Adipocyte (in vitro differentiated cells): ENCODE data around the gene ITSN1.

Source experiments
- DNase-seq: peaks from one replicate; pipeline ENCODE4 v3.0.0-alpha.2; 2015; ENCODE audit warnings: low read depth
- H3K27me3 ChIP-seq: replicated peaks from 2 replicates; pipeline ENCODE4 v1.7.0; 2013; ENCODE audit warnings: mild to moderate bottlenecking, low read length, moderate library complexity; ENCODE audit not compliant: control insufficient read depth, insufficient read depth
- H3K36me3 ChIP-seq: 2 replicates; pipeline ENCODE4 v1.7.0; 2013; ENCODE audit warnings: low read length, mild to moderate bottlenecking, moderate library complexity; ENCODE audit not compliant: control insufficient read depth, insufficient read depth, severe bottlenecking
- H3K4me1 ChIP-seq: 2 replicates; pipeline ENCODE4 v1.7.0; 2013; ENCODE audit warnings: mild to moderate bottlenecking, low read length, moderate library complexity; ENCODE audit not compliant: control insufficient read depth, insufficient read depth
- H3K4me3 ChIP-seq: 2 replicates; pipeline ENCODE4 v1.7.0; 2013; ENCODE audit warnings: mild to moderate bottlenecking, low read length, moderate library complexity
- H3K9ac ChIP-seq: 2 replicates; pipeline ENCODE4 v1.7.0; 2013; ENCODE audit warnings: mild to moderate bottlenecking, low read length, moderate library complexity
- H3K9me3 ChIP-seq: 2 replicates; pipeline ENCODE4 v1.7.0; 2013; ENCODE audit warnings: mild to moderate bottlenecking, low read length, moderate library complexity; ENCODE audit not compliant: control insufficient read depth

ITSN1 gene

DNA sequence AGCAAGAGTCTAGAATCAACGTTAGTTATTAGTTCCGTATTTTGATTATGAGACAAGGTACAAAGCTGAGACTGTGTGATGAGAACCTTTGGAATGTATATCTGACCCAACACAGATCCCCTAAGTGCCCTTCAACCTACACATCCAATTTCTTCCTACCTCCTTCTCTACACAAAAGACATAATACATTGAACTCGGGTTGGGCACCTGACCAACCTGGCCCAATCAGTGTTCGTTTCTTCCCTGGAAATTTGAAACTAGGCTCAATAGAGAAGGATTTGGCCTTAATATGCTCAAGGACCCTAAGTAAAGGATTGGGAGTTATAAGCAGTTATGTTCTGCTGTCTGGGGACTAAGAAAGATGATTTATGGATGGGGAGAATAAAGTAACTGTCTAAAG, 12.1 kb downstream of the ITSN1 start:
- no peaks in the 10 kb centered on the region for H3K27me3 ChIP-seq
- DNase-seq: no peak
- H3K4me1 ChIP-seq: peaks cover 14% of the 10 kb centered on the region
- H3K4me3 ChIP-seq: no peak overlapping the region
- H3K9ac ChIP-seq: no peak overlapping the region
- H3K9me3 ChIP-seq: no peaks in the 10 kb centered on the region
- peaks cover 8% of the 10 kb centered on the region for H3K36me3 ChIP-seq

DNA sequence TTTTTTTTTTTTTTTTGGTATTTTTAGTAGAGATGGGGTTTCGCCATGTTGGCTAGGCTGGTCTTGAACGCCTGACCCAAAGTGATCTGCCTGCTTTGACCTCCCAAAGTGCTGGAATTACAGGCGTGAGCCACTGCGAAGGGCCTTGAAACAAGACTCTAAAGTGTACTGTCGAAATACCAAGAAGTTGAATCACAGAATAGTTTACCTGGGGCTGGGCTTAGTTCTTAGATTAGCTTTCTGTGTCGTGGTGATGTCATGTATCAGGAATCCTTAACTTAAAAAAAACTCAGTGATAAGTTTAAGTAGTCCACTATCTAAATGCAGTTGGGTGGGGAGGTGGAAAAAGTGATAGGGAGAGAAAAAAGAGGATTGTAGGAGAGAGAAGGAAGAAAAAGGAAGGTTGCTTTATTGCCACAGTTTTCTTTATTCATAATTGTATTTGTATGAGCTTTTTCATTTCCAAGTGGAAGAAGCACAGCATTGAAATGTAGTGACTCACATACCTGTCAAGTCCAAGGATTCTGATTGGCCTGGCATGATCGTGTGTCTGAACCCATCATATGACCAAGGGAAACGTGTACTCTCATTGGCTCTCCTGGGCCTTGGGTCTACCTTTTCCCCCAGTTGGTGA, 13.4 kb downstream of the ITSN1 start:
- Histone ChIP-seq H3K36me3 (peaks cover 8% of the 10 kb centered on the region), H3K27me3 (no peaks in the 10 kb centered on the region), H3K4me3 (no peak overlapping the region), H3K4me1 (peaks cover 25% of the 10 kb centered on the region), H3K9me3 (no peaks in the 10 kb centered on the region), H3K9ac (no peak overlapping the region)
- DNase-seq: peak; percentile 67

DNA sequence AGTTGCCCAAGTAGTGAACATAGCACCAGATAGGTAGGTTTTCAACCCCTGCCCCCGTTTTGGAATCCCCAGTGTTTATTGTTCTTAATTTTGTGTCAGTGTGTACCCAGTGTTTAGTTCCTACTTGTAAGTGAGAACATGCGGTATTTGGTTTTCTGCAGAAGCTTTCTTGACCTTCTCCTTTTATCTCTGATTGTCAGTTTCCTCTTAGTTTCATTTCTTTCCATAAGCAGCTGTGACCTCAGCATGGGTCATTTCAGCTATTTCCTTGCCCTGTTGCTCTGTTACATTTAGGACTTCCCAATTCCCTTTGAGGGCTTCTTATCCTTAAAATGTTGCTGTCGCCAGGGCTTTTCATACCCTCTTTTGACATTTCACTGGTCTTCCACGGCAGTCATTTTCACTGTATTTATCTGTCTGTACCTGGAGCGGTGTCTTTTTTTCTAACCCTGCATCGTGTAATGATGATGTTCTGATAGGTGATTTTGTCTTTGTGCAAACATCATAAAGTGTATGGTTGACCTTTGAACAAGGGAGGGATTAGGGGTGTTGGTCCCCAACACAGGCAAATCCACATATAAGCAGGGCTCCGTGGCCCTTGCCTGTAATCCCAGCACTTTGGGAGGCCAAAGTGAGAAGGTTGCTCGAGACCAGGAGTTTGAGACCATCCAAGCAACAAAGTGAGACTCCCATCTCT, 15.0 kb downstream of the ITSN1 start:
- Histone ChIP-seq H3K9ac (no peak overlapping the region), H3K4me1 (peaks cover 29% of the 10 kb centered on the region), H3K36me3 (peaks cover 8% of the 10 kb centered on the region), H3K9me3 (no peaks in the 10 kb centered on the region), H3K27me3 (no peaks in the 10 kb centered on the region), H3K4me3 (no peak overlapping the region)
- DNase-seq: peak; percentile 33

DNA sequence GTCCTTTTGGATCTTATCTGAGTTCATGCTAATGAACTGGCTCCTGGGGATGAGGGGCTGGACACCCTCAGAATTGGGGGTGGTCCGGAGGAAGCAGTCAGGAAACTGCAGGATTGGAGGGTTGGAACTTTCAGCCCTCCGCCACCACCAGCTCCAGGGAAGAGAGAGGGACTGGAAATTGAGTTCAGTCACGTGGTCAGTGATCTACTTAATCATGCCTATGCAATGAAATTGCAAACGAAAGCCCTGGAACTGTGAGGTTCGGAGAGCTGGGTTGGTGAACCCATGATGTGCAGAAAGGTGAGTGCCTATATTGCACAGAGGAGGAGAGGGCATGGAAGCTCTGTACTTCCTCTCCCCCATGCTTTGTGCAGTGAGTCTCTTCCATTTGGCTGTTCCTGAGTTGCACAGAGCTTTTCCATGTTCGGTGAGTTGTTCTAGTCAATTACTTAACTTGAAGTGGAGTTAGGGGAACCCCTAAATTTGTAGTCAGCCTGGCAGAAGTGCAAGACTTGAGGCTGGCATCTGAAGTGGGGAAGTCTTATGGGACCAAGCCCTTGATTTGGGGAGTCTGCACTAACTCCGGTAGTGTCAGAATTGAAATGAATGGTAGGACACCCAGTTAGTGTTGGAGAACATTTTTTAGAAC, 16.7 kb downstream of the ITSN1 start:
- Histone ChIP-seq H3K27me3 (no peaks in the 10 kb centered on the region), H3K4me1 (peaks cover 29% of the 10 kb centered on the region), H3K4me3 (no peak overlapping the region), H3K9me3 (no peaks in the 10 kb centered on the region), H3K9ac (no peak overlapping the region), H3K36me3 (peaks cover 4% of the 10 kb centered on the region)
- DNase-seq: no peak

DNA sequence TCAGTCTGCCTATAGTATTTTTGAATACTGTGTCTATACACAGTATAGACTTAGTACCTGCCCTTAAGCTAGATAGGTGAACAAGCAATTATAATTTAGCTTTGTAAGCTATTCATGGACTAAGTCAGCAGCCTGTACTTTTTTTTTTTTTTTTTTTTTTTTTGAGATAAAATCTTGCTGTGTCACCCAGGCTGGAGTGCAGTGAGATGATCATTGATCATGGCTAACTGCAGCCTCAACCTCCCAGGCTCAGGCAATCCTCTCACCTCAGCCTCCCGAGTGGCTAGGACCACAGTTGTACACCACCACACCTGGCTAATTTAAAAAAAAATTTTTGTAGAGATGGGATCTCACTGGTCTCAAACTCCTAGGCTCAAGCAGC, 17.3 kb downstream of the ITSN1 start:
- no peak for DNase-seq
- peak overlapping the region; percentile 37 for H3K9ac ChIP-seq
- no peaks in the 10 kb centered on the region for H3K27me3 ChIP-seq

DNA sequence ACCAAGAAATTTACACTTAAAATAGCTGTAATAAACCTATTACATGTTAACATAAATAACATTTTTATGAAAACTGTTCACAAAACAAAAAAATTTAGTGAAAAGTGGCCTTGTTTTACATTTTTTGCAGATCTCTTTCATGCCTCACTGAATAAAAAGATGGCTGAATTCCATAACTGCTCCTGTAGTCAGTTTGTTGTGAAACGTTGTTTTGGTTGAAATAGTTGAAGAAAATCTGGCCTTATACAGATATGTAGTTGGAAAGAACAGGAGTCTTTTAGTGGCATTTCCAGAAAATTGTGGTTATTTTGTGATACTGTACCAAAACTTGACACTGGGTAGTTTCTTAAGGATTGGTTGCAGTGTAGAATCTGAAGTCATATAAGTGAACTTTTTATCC, 18.1 kb downstream of the ITSN1 start:
- no peak overlapping the region for H3K4me3 ChIP-seq
- peaks cover 29% of the 10 kb centered on the region for H3K4me1 ChIP-seq
- H3K27me3 ChIP-seq: no peaks in the 10 kb centered on the region
- no peaks in the 10 kb centered on the region for H3K36me3 ChIP-seq
- H3K9ac ChIP-seq: peak overlapping the region; percentile 37
- H3K9me3 ChIP-seq: no peaks in the 10 kb centered on the region
- DNase-seq: peak; percentile 87

More for the DNA sequence above, 17.3 kb downstream of the ITSN1 start:
- no peaks in the 10 kb centered on the region for H3K36me3 ChIP-seq
- H3K4me3 ChIP-seq: no peak overlapping the region
- H3K9me3 ChIP-seq: no peaks in the 10 kb centered on the region
- H3K4me1 ChIP-seq: peaks cover 29% of the 10 kb centered on the region

DNA sequence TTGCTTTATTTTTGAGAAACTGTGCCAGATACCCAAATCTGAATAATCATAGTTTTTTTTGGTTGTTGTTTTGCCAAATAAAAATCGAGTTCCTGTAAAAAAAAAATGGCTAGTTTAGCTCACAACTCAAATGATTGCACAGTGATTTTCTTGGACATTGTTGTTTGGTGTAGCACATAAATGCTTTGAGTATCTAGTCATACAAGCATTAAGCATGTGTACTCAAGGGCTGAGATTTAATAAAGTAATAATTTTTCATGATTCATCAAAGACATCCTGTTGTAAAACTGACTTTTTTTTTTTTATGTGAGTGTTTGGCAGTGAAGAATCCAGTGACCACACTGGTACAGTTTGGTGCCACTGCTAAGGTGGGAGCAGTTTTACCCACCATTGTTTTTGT, 18.8 kb downstream of the ITSN1 start:
- Histone ChIP-seq H3K27me3 (no peaks in the 10 kb centered on the region), H3K4me1 (peaks cover 27% of the 10 kb centered on the region), H3K36me3 (no peaks in the 10 kb centered on the region), H3K9me3 (no peaks in the 10 kb centered on the region), H3K4me3 (no peak overlapping the region), H3K9ac (no peak overlapping the region)
- no peak for DNase-seq

DNA sequence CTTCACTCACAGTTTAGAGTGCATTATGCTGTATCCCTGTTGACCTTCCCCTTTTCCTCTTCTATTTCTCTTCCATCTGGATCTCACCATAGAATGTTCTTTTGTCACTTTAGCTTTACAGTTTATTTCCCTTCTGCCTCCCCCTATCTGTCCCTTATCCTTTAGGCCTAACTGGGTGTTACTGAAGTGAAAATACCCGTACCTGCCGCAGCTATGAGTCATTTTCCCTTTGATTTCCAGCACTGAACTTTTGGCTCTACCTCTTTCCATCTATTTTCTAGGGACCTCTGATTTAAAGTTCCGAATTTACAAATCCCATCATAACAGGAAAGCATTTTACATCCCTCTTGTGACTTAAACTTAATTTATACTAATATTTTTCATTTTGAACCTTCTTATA, 19.7 kb downstream of the ITSN1 start:
- no peaks in the 10 kb centered on the region for H3K36me3 ChIP-seq
- no peaks in the 10 kb centered on the region for H3K9me3 ChIP-seq
- peaks cover 33% of the 10 kb centered on the region for H3K4me1 ChIP-seq
- no peak overlapping the region for H3K4me3 ChIP-seq
- H3K9ac ChIP-seq: no peak overlapping the region
- DNase-seq: no peak
- no peaks in the 10 kb centered on the region for H3K27me3 ChIP-seq

DNA sequence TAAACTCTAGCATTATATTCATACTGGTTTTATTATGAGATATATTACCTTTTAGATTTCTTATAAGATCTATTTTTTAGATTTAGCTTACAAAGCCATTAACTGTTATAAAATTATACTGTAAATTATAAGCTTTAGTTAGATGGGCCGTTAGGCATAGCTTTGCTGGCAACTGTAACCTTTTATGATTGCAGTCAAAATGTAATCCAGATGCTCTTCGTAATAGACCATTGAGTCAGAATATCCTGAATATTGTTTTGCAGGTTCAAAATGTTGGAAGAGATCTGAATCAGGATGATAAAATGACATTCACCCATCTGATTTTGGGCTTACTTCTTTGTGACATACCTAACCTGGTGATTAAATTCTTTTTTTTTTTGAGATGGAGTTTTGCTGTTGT, 20.9 kb downstream of the ITSN1 start:
- DNase-seq: peak; percentile 48
- Histone ChIP-seq H3K4me1 (peaks cover 35% of the 10 kb centered on the region), H3K27me3 (no peaks in the 10 kb centered on the region), H3K4me3 (no peak overlapping the region), H3K9ac (no peak overlapping the region), H3K9me3 (no peaks in the 10 kb centered on the region), H3K36me3 (no peaks in the 10 kb centered on the region)

DNA sequence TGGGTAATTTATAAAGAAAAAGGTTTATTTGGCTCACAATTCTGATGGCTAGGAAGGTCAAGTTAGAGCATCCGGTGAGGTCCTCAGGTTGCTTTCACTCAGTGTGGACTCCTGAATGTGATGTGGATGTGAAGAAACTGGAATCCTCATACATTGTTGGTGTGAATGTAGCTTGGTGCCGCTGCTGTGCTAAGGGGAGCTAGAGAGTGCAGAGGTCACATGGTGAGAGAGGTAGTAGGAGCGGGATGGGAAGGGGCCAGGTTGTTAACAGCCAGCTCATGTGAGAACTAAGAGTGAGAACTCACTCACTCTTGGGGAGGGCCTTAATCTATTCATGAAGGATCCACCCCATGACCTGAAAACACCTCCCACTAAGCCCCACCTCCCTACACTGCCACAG, 21.8 kb downstream of the ITSN1 start:
- no peaks in the 10 kb centered on the region for H3K27me3 ChIP-seq
- no peak overlapping the region for H3K4me3 ChIP-seq
- H3K36me3 ChIP-seq: no peaks in the 10 kb centered on the region
- no peak for DNase-seq
- peaks cover 43% of the 10 kb centered on the region for H3K4me1 ChIP-seq
- H3K9ac ChIP-seq: no peak overlapping the region
- H3K9me3 ChIP-seq: no peaks in the 10 kb centered on the region

DNA sequence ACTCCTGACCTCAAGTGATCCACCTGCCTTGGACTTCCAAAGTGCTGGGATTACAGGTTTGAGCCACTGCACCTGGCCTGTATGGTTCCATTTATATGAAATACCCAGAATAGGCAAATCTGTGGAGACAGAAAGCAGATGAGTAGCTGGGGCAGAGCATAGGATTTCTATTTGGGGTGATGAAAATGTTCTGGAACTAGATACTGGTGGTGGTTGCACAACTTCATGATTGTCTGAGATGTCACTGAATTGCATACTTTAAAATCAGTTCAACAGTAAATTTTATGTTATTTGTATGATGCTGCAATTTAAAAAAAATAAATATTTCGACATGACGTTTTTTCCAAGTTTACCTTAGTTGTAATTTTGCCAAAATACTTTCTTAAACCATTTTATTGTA, 23.9 kb downstream of the ITSN1 start:
- peak; percentile 80 for DNase-seq
- H3K36me3 ChIP-seq: no peaks in the 10 kb centered on the region
- H3K27me3 ChIP-seq: no peaks in the 10 kb centered on the region
- H3K9ac ChIP-seq: no peak overlapping the region
- no peaks in the 10 kb centered on the region for H3K9me3 ChIP-seq
- no peak overlapping the region for H3K4me3 ChIP-seq
- H3K4me1 ChIP-seq: peaks cover 34% of the 10 kb centered on the region
